GM12891 (cell line): Measurements from ENCODE around the gene DLGAP1.

Experiments
- POLR2A ChIP-seq: IDR thresholded peaks from 2 replicates; pipeline ENCODE4 v1.6.1; 2011; ENCODE audit warnings: low read depth, low read length, control low read depth
- TAF1 ChIP-seq: IDR thresholded peaks from 2 replicates; pipeline ENCODE4 v1.6.1; 2011; ENCODE audit warnings: low read depth, low read length, control low read depth

- TF ChIP-seq POLR2A (no peak), TAF1 (no peak)
Observed at GRCh38 chr18:3885209-3885792, 569.8 kb downstream of the DLGAP1 start.
